Loucy (cell line): ENCODE results near the gene ARL11.

ENCODE experiments used
- H2AFZ ChIP-seq: fragments of 200-600 bp; sonication (generic); 2 replicates; pipeline ENCODE4 v1.6.0; 2016; ENCODE audit warnings: antibody characterized with exemption, mild to moderate bottlenecking, low read length, moderate library complexity
- H3F3A ChIP-seq: fragments of 200-600 bp; 2 replicates; pipeline ENCODE4 v1.6.0; 2016; ENCODE audit warnings: antibody characterized with exemption, low read depth, mild to moderate bottlenecking
- H3K27me3 ChIP-seq: fragments of 200-600 bp; sonication (generic); 2 replicates; pipeline ENCODE4 v1.6.1; 2014; ENCODE audit warnings: low read length, mild to moderate bottlenecking; ENCODE audit not compliant: insufficient read depth, poor library complexity, severe bottlenecking
- H3K36me3 ChIP-seq: fragments of 200-600 bp; sonication (generic); 2 replicates; pipeline ENCODE4 v1.6.1; 2016; ENCODE audit warnings: low read length; ENCODE audit not compliant: insufficient read depth
- H3K4me1 ChIP-seq: fragments of 200-600 bp; sonication (generic); 2 replicates; pipeline ENCODE4 v1.5.1; 2014; ENCODE audit warnings: low read length, mild to moderate bottlenecking; ENCODE audit not compliant: insufficient read depth, poor library complexity, severe bottlenecking
- H3K4me2 ChIP-seq: fragments of 200-600 bp; sonication (generic); 2 replicates; pipeline ENCODE4 v1.6.0; 2014; ENCODE audit warnings: antibody characterized with exemption, low read length, low read depth, mild to moderate bottlenecking; ENCODE audit not compliant: poor library complexity, severe bottlenecking
- H3K4me3 ChIP-seq: fragments of 200-600 bp; sonication (generic); 2 replicates; pipeline ENCODE4 v1.5.1; 2014; ENCODE audit warnings: low read length, mild to moderate bottlenecking, mixed read lengths; ENCODE audit not compliant: poor library complexity, severe bottlenecking
- H3K79me2 ChIP-seq: fragments of 200-600 bp; sonication (generic); 2 replicates; pipeline ENCODE4 v1.6.1; 2014; ENCODE audit warnings: low read length; ENCODE audit not compliant: insufficient read depth
- H3K9ac ChIP-seq: fragments of 200-600 bp; sonication (generic); 2 replicates; pipeline ENCODE4 v1.6.0; 2014; ENCODE audit warnings: mild to moderate bottlenecking, low read depth, low read length, moderate library complexity; ENCODE audit not compliant: poor library complexity, severe bottlenecking
- H3K9me2 ChIP-seq: fragments of 200-600 bp; sonication (generic); replicated peaks from 2 replicates; pipeline ENCODE4 v1.6.1; 2016; ENCODE audit warnings: low read depth, low read length, mixed read lengths
- H3K9me3 ChIP-seq: fragments of 200-600 bp; sonication (generic); 2 replicates; pipeline ENCODE4 v1.6.1; 2014; ENCODE audit warnings: mild to moderate bottlenecking, antibody characterized with exemption, low read length, low read depth; ENCODE audit not compliant: insufficient read depth
- H4K20me1 ChIP-seq: fragments of 200-600 bp; sonication (generic); 2 replicates; pipeline ENCODE4 v1.6.0; 2014; ENCODE audit warnings: antibody characterized with exemption, low read length, mild to moderate bottlenecking; ENCODE audit not compliant: insufficient read depth, poor library complexity, severe bottlenecking
- EZH2phosphoT487 ChIP-seq: fragments of 200-600 bp; IDR thresholded peaks from 2 replicates; pipeline ENCODE4 v1.6.1; 2018; ENCODE audit warnings: antibody characterized with exemption, mild to moderate bottlenecking, moderate library complexity, borderline replicate concordance
- TF ChIP-seq, protein P1 (sequence below): fragments of 200-600 bp; sonication (generic); conservative IDR thresholded peaks from 2 replicates; pipeline ENCODE4 v1.5.1; 2014; ENCODE audit warnings: mild to moderate bottlenecking, antibody characterized with exemption, low read length

ARL11 gene

DNA sequence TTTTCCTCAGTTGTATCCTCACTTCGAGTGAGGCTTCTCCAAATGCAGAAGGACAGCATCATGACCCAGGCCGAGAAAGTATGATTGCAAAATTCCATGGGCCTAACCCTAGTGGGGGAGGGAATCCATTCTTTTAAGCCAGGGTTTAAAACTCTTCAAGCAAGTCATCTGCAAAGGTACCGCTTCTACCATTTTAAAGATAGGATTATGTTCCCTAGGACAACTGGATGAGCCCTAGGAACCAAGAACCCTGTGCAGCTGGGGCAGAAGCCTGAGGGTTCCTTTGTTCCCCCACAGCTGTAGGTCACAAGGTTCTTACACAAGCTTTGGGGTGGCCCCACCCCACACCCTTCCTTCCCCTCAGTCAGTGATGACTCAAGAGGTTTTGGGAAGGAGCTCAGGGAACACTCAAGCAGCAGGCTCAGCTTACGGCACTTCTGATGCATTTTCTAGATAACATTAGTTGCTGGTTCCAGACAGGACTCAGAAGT lies 13.5 kb downstream of the ARL11 start:
- H2AFZ ChIP-seq: no peak overlapping the region
- H3F3A ChIP-seq: no peaks in the 10 kb centered on the region
- H3K4me1 ChIP-seq: no peaks in the 10 kb centered on the region
- no peaks in the 10 kb centered on the region for H3K27me3 ChIP-seq
- TF ChIP-seq, protein P1, sequence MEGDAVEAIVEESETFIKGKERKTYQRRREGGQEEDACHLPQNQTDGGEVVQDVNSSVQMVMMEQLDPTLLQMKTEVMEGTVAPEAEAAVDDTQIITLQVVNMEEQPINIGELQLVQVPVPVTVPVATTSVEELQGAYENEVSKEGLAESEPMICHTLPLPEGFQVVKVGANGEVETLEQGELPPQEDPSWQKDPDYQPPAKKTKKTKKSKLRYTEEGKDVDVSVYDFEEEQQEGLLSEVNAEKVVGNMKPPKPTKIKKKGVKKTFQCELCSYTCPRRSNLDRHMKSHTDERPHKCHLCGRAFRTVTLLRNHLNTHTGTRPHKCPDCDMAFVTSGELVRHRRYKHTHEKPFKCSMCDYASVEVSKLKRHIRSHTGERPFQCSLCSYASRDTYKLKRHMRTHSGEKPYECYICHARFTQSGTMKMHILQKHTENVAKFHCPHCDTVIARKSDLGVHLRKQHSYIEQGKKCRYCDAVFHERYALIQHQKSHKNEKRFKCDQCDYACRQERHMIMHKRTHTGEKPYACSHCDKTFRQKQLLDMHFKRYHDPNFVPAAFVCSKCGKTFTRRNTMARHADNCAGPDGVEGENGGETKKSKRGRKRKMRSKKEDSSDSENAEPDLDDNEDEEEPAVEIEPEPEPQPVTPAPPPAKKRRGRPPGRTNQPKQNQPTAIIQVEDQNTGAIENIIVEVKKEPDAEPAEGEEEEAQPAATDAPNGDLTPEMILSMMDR: no peak
- no peak for TF ChIP-seq EZH2phosphoT487
- no peaks in the 10 kb centered on the region for H3K79me2 ChIP-seq
- no peak overlapping the region for H3K4me2 ChIP-seq
- no peaks in the 10 kb centered on the region for H3K9me3 ChIP-seq
- H3K9me2 ChIP-seq: no peaks in the 10 kb centered on the region
- H3K9ac ChIP-seq: no peak overlapping the region
- no peaks in the 10 kb centered on the region for H3K36me3 ChIP-seq
- H4K20me1 ChIP-seq: no peaks in the 10 kb centered on the region
- no peak overlapping the region for H3K4me3 ChIP-seq

DNA sequence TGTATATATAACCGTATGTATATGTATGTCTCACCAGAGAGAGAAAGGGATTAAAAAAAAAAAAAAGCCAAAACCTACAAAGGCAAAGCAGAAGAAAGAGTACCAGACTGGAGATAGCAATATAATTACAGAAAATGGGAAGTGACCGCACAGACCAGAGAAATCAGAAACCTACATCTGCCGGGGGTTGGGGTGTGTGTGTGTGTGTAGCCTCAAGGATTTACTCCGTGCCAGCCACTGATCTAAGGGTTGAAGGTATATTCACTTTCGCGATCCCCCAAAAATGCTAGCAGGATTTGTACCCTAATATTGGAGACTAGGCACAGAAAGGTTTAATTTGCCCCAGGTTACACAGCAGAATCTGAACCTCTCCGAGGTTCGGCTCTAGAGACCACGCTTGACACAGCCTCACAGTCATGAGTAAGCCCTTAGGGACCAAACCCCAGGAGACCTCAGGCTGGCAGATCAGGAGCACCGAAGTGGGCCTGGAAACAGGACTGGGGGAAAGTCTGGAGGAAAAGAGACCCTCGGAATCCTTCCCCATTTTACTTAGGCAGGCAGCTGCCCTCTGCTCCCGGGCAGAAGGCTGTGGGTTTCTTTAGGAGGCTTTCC lies 14.8 kb downstream of the ARL11 start:
- Histone ChIP-seq H3K27me3 (no peaks in the 10 kb centered on the region), H3K79me2 (no peaks in the 10 kb centered on the region), H3K36me3 (no peaks in the 10 kb centered on the region), H3K4me1 (no peaks in the 10 kb centered on the region), H2AFZ (no peak overlapping the region), H3K9me2 (no peaks in the 10 kb centered on the region), H3F3A (no peaks in the 10 kb centered on the region), H3K9me3 (no peaks in the 10 kb centered on the region), H3K4me2 (no peak overlapping the region), H3K4me3 (no peak overlapping the region), H3K9ac (no peak overlapping the region), H4K20me1 (no peaks in the 10 kb centered on the region)
- TF ChIP-seq, protein P1: no peak
- TF ChIP-seq EZH2phosphoT487: no peak

- Histone ChIP-seq H3K4me1 (no peaks in the 10 kb centered on the region), H3K4me2 (no peak overlapping the region), H3K79me2 (no peaks in the 10 kb centered on the region), H3K9ac (no peak overlapping the region), H4K20me1 (no peaks in the 10 kb centered on the region), H3K27me3 (no peaks in the 10 kb centered on the region), H3K36me3 (no peaks in the 10 kb centered on the region), H3K9me3 (no peaks in the 10 kb centered on the region), H3K9me2 (no peaks in the 10 kb centered on the region), H2AFZ (no peak overlapping the region), H3F3A (no peaks in the 10 kb centered on the region), H3K4me3 (no peak overlapping the region)
- no peak for TF ChIP-seq EZH2phosphoT487
- TF ChIP-seq, protein P1: no peak
These were observed 17.1 kb downstream of the ARL11 start for GRCh38 chr13:49645451-49645850.
